GM12865 (cell line): Measurements from ENCODE around the gene DGLUCY.

Experiments used
- DNase-seq: peaks from one replicate; pipeline ENCODE4 v3.0.0; 2010; ENCODE audit warnings: low read depth
- H3K4me3 ChIP-seq: 2 replicates; pipeline ENCODE4 v1.5.1; 2011; ENCODE audit warnings: mild to moderate bottlenecking, low read depth, low read length, control low read depth
- CTCF ChIP-seq: IDR thresholded peaks from 2 replicates; pipeline ENCODE4 v1.5.1; 2011; ENCODE audit warnings: low read length, control low read depth, low read depth, inconsistent platforms; ENCODE audit not compliant: insufficient read depth; ENCODE audit errors: missing control alignments

Gene DGLUCY

GRCh38 chr14:91228112-91229004, 114.5 kb downstream of the DGLUCY start:
- peak; percentile 93 for DNase-seq
- H3K4me3 ChIP-seq: peak overlapping the region; percentile 16
- no peak for TF ChIP-seq CTCF

- DNase-seq: no peak
- peak overlapping the region; percentile 16 for H3K4me3 ChIP-seq
- TF ChIP-seq CTCF: no peak
Observed at GRCh38 chr14:91229005-91229382, 115.1 kb downstream of the DGLUCY start.

GRCh38 chr14:91229743-91230200, 115.9 kb downstream of the DGLUCY start:
- DNase-seq: peak; percentile 94
- no peak for TF ChIP-seq CTCF
- peak overlapping the region; percentile 32 for H3K4me3 ChIP-seq

GRCh38 chr14:91230397-91231035, 116.6 kb downstream of the DGLUCY start:
- DNase-seq: peak; percentile 49
- TF ChIP-seq CTCF: no peak
- H3K4me3 ChIP-seq: peak overlapping the region; percentile 32

- no peak for DNase-seq
- H3K4me3 ChIP-seq: no peak overlapping the region
- TF ChIP-seq CTCF: no peak
Observed at GRCh38 chr14:91231446-91231845, 117.6 kb downstream of the DGLUCY start.

GRCh38 chr14:91232052-91232451, 118.2 kb downstream of the DGLUCY start:
- DNase-seq: no peak
- H3K4me3 ChIP-seq: no peak overlapping the region
- no peak for TF ChIP-seq CTCF
